Tibial nerve (tissue), 4 donors: Measurements from ENCODE around the gene TMEM161A. TPM values are rescaled to one million over a fixed set of nuclear protein-coding genes. Genes with fewer than 3 reads are reported as not detected.

ENCODE experiments used
- DNase-seq, 2 donors: peaks; one replicate each; pipeline ENCODE4 v3.0.0-alpha.2; 2019; ENCODE audit warnings: low spot score in 2 of 2
- H3K27ac ChIP-seq, 4 donors: fragments of 200-600 bp; sonication (generic) in 3 of 4; one replicate each; pipeline ENCODE4 v1.5.1; 2017 to 2019; ENCODE audit warnings: mild to moderate bottlenecking in 1 of 4
- H3K27me3 ChIP-seq, 2 donors: fragments of 200-600 bp; sonication (generic) in 1 of 2; one replicate each; pipeline versions ENCODE4 v1.5.1 to v1.6.0; 2017 to 2019
- H3K36me3 ChIP-seq, 3 donors: fragments of 200-600 bp; sonication (generic); one replicate each; pipeline ENCODE4 v1.5.1; 2018 to 2019
- H3K4me1 ChIP-seq, 4 donors: fragments of 200-600 bp; sonication (generic) in 3 of 4; one replicate each; pipeline ENCODE4 v1.5.1; 2017 to 2019
- H3K4me3 ChIP-seq, 4 donors: fragments of 200-600 bp; sonication (generic) in 3 of 4; one replicate each; pipeline ENCODE4 v1.5.1; 2017 to 2019; ENCODE audit warnings: mild to moderate bottlenecking in 1 of 4, moderate library complexity in 1 of 4
- H3K9me3 ChIP-seq, 4 donors: fragments of 200-600 bp; sonication (generic) in 3 of 4; one replicate each; pipeline ENCODE4 v1.5.1; 2017 to 2019
- EP300 ChIP-seq, 2 donors: sonication (generic); formaldehyde crosslinking; IDR thresholded peaks; one replicate each; pipeline ENCODE4 v1.6.1; 2017; ENCODE audit warnings: antibody characterized with exemption in 2 of 2, mild to moderate bottlenecking in 1 of 2
- POLR2A ChIP-seq, 2 donors: fragments of 450-650 bp; IDR thresholded peaks; one replicate each; pipeline ENCODE4 v1.6.1; 2017; ENCODE audit warnings: antibody characterized with exemption in 2 of 2, mild to moderate bottlenecking in 2 of 2, moderate library complexity in 2 of 2
- WGBS, 2 donors: methylation state at CpG; one replicate each; pipeline ENCODE4 v1.1.5; 2018; 5-methylcytosine and 5-hydroxymethylcytosine counted together
- total RNA-seq, 4 donors: library from RNA; depleted of rRNA; stranded (reverse); fragments of >200 nt; gene quantifications; one replicate each; pipeline ENCODE4 v1.1.0, GENCODE V29; 2016
- TF ChIP-seq, protein P1 (sequence below), 5 experiments: fragments of 200-600 bp in 3 of 5; fragments of 450-650 bp in 2 of 5; sonication (generic) in 3 of 5; IDR thresholded peaks; one replicate each; pipeline ENCODE4 v1.5.1; 2016 to 2019; ENCODE audit warnings: antibody characterized with exemption in 5 of 5, mild to moderate bottlenecking in 3 of 5, moderate library complexity in 2 of 5

The TMEM161A gene
- total RNA-seq: 10 to 100 TPM; 24.1 to 32.1 (median 24.8) TPM

DNA sequence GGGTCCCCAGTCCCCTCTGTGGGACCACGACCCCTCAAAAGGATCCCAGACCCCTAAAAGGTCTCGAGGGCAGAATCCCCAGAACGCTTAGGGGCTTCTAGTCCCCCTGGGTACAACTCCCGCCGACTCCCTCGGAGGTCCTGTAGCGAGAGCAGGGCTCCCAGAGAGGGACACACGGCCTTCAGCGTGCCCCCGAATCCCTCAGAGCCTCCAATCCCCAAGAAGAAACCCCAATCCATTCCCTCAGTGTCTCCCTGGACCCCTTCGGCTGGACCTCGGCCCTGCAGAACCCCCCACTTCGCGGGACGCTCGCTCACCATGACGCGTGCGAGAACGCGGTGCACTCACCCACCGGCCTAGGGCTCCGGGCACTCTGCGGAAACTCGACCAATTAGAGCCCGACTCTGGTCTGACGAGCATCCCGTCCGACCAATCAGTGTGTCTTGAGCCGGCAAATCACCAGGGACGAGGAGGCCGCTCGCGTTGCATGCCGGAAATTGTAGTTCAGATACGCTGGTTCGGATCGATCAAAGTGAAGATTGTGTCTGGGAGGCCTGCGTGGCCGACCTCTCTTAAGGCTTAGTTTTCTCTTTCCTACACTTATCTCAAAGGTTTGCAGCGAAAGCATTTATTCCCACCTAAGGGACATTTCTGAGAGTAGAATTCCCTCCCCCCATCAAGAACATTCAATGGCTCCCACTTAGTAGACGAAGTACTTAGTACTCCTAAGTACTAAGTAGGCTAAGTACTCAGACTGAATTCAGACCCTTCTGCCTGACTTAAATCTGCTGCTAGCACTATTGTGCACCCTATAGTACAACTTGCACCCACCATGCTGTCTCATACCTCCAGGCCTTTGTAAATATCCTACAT, at the start of gene TMEM161A:
TMEM161A (minus strand) TSS at position 370 of the 873 bp plus-strand sequence; CDS start at position 320, 50 bp downstream.
- H3K27me3 ChIP-seq: no peaks in the 10 kb centered on the region

DNA sequence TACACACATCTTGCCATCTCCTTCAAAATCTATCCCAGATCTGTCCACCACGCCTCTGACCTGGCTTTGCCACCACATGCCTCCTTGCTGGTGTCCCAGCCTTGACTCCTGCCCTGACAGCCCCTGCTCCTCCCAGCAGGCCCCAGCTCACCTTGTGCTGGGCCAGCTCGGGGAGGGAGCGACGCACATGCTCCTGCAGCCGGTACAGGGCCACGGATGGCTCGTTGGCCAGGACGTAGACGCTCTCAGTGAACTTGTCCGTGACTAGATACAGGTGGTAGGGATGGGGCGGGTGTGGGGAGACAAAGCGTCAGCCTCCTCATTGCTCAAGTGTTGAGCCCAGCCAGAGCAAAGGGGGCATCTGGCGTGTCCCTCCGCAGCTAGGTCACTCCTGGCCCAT, 48.5 kb upstream of the TMEM161A start:
- TF ChIP-seq EP300 (IDR thresholded peaks at IDR 0.05) (no peak), POLR2A (IDR thresholded peaks at IDR 0.05) (no peak)
- TF ChIP-seq, protein P1, sequence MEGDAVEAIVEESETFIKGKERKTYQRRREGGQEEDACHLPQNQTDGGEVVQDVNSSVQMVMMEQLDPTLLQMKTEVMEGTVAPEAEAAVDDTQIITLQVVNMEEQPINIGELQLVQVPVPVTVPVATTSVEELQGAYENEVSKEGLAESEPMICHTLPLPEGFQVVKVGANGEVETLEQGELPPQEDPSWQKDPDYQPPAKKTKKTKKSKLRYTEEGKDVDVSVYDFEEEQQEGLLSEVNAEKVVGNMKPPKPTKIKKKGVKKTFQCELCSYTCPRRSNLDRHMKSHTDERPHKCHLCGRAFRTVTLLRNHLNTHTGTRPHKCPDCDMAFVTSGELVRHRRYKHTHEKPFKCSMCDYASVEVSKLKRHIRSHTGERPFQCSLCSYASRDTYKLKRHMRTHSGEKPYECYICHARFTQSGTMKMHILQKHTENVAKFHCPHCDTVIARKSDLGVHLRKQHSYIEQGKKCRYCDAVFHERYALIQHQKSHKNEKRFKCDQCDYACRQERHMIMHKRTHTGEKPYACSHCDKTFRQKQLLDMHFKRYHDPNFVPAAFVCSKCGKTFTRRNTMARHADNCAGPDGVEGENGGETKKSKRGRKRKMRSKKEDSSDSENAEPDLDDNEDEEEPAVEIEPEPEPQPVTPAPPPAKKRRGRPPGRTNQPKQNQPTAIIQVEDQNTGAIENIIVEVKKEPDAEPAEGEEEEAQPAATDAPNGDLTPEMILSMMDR (IDR thresholded peaks at IDR 0.05): no peak
- Histone ChIP-seq H3K27me3 (no peaks in the 10 kb centered on the region), H3K4me3 (no peak overlapping the region), H3K36me3 (peaks cover 0 to 63% (median 0%) of the 10 kb centered on the region in 3 donors), H3K27ac (no peak overlapping the region), H3K9me3 (no peaks in the 10 kb centered on the region), H3K4me1 (peaks cover 5 to 41% (median 18%) of the 10 kb centered on the region in 4 donors)
- 90 to 97% methylated on average over 13 to 14 of the region's 14 CpGs for WGBS, 2 donors
- no peak for DNase-seq

More for the DNA sequence above, at the start of gene TMEM161A:
- WGBS, 2 donors: 4% methylated on average over 37 to 38 of the region's 42 CpGs
- Histone ChIP-seq H3K9me3 (no peaks in the 10 kb centered on the region), H3K27ac (peak within 1 kb of the TSS; percentile 30 to 85 (median 63)), H3K4me1 (peaks cover 0 to 19% (median 8%) of the 10 kb centered on the region in 4 donors), H3K4me3 (peak within 1 kb of the TSS; percentile 63 to 85 (median 82)), H3K36me3 (peaks cover 0 to 3% (median 0%) of the 10 kb centered on the region in 3 donors)
- peak in 1 of 2 donors; percentile 54 for TF ChIP-seq POLR2A (IDR thresholded peaks at IDR 0.05)
- TF ChIP-seq EP300 (IDR thresholded peaks at IDR 0.05): peak in 1 of 2 donors; percentile 73
- TF ChIP-seq, protein P1 (IDR thresholded peaks at IDR 0.05): peak in 1 of 5 experiments; percentile 17
- peak; percentile 93 to 98 for DNase-seq

DNA sequence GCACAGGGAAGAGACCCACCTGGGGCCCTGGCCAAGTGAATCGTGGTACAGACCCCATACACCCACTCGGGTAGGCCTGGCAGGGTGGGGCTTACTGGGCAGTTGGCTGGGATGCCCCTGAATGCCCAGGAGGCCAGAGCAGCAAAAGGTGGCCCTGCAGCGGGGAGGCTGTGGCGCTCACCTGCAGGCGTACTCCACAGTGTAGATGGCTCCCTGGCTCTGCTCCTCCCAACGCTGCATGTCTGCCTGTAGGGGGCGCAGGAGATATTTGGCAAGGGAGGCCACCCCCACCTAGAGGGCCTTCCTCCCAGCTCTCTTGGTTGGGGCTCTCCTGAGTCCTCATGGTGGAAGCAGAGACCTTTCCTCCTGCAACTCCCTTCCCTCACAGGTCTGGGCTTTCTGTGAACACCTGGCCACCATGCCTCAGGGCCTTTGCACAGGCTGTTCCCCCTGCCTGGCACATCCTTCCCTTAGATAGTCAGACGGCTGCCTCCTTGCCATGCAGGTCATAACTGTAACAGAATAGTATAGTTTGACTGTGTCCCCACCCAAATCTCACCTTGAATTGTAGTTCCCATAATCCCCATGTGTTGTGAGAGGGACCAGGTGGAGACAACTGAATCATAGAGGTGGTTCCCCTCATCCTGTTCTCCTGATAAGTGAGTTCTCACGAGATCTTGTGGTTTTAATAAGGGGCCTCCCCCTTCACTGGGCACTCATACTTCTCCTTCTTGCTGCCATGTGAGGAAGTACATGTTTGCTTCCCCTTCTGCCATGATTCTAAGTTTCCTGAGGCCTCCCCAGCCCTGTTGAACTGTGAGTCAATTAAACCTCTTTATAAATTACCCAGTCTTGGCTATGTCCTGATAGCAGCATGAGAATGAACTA, 47.8 kb upstream of the TMEM161A start:
- H3K4me3 ChIP-seq: no peak overlapping the region
- no peaks in the 10 kb centered on the region for H3K9me3 ChIP-seq
- WGBS, 2 donors: 56 to 75% methylated on average over 4 to 5 of the region's 9 CpGs
- DNase-seq: no peak
- no peak for TF ChIP-seq EP300 (IDR thresholded peaks at IDR 0.05)
- TF ChIP-seq, protein P1 (IDR thresholded peaks at IDR 0.05): peak in 3 of 5 experiments; percentile 30 to 40 (median 30)
- no peak overlapping the region for H3K27ac ChIP-seq
- no peaks in the 10 kb centered on the region for H3K27me3 ChIP-seq
- peaks cover 5 to 36% (median 15%) of the 10 kb centered on the region in 4 donors for H3K4me1 ChIP-seq
- peaks cover 0 to 69% (median 0%) of the 10 kb centered on the region in 3 donors for H3K36me3 ChIP-seq

DNA sequence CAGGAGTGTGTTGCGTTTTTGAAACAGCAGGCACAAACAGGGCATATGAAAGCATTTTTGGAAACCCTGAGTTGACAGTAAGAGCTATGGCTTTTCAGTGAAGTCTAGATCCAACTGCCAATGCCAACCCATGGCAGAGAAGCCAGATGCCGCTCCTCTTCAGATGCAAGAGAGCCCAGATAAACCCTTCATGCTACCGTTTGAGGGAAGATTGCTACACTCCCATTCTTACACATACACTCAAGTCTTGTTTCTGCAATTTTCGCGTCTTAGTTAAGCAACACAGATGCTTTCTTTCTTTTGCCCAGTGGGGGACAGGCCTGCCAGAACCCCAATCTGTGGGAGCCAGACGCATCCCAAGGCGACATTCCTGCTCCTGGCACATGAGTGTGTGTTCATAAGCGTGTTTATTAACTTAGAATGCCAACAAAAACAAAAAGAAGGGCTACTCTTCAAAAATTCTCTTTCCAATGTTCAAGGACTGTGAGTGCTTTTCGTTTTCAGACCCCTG, 43.3 kb upstream of the TMEM161A start:
- Histone ChIP-seq H3K36me3 (peaks cover 0 to 96% (median 0%) of the 10 kb centered on the region in 3 donors), H3K27ac (no peak overlapping the region), H3K4me1 (peaks cover 0 to 7% (median 0%) of the 10 kb centered on the region in 4 donors), H3K9me3 (peaks cover 0 to 8% (median 0%) of the 10 kb centered on the region in 4 donors), H3K27me3 (no peaks in the 10 kb centered on the region), H3K4me3 (no peak overlapping the region)
- TF ChIP-seq, protein P1 (IDR thresholded peaks at IDR 0.05): no peak
- TF ChIP-seq POLR2A (IDR thresholded peaks at IDR 0.05): no peak
- TF ChIP-seq EP300 (IDR thresholded peaks at IDR 0.05): no peak
- no peak for DNase-seq
- WGBS, 2 donors: 85 to 88% methylated on average over 9 of the region's 9 CpGs
